ENCODE measurements around the gene OR6S1.
"Not testable (repeated sequence)": the region's sequence is repeated elsewhere in the genome, so short reads cannot be mapped to it uniquely, and the experiment has no call there.

The OR6S1 gene

DNA sequence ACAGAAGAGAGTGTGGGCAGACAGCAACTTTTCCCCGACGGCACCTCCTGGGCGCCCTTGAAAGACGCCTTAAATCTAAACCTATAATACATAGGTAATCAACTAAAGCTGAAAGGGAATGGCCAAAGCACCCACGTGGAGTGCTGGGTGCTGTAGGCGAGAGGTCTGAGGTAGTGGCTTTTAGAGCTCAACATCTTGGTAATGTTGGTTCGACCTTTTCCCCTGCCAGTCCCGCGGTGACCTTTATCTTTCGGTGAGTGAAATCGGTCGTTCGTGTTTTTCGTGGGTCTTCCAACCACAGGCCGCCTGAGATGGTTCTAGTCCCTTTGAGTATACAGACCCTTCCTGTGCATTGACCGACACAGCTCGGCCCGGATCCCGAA is 9.1 kb downstream of the OR6S1 start:
- no peak for DNase-seq (ENCODE audit: insufficient read length, low spot score)
- FAIRE-seq = no peak

DNA sequence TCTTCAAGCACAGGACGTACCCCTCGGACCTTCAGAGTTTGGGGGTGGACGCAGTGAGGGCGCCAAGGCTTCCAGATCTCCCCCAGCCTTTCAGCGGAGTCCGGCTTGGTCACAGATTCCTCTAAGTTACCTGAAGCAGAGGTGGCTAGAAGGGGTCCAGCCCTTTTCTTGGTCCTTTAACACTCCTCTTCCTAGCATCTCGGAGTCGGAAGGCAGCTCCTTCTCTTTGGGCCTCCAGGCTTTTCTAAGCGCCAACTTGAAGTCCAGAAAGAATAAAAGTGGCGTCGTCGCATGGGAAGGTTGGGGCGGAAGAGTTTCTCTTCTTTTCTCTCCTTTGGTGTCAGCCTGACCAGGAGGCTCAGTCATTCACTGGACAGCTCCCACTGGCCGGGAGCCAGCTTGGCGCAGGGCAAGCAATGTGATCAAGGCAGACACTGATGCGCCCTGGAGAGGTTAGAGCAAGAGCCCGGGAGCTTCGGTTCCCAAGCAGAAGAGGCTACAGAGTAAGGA is 9.6 kb downstream of the OR6S1 start:
- no peak for DNase-seq (ENCODE audit: insufficient read length, low spot score)
- FAIRE-seq = no peak

GRCh38 chr14:20631023-20631879 is 10.2 kb downstream of the OR6S1 start:
- DNase-seq (ENCODE audit: insufficient read length, low spot score) (no peak), FAIRE-seq (no peak)

GRCh38 chr14:20630340-20631022 is 11.0 kb downstream of the OR6S1 start:
- no peak for FAIRE-seq
- DNase-seq (ENCODE audit: insufficient read length, low spot score) = no peak

GRCh38 chr14:20628063-20628854 is 13.2 kb downstream of the OR6S1 start:
- no peak for DNase-seq (ENCODE audit: insufficient read length, low spot score)
- no peak for FAIRE-seq

GRCh38 chr14:20627346-20628027 is 14.0 kb downstream of the OR6S1 start:
- DNase-seq (ENCODE audit: insufficient read length, low spot score) = no peak
- no peak for FAIRE-seq

GRCh38 chr14:20626274-20626673 is 15.2 kb downstream of the OR6S1 start:
- DNase-seq (ENCODE audit: insufficient read length, low spot score) (no peak), FAIRE-seq (no peak)

GRCh38 chr14:20624495-20625070 is 16.9 kb downstream of the OR6S1 start:
- DNase-seq (ENCODE audit: insufficient read length, low spot score) = no peak

DNA sequence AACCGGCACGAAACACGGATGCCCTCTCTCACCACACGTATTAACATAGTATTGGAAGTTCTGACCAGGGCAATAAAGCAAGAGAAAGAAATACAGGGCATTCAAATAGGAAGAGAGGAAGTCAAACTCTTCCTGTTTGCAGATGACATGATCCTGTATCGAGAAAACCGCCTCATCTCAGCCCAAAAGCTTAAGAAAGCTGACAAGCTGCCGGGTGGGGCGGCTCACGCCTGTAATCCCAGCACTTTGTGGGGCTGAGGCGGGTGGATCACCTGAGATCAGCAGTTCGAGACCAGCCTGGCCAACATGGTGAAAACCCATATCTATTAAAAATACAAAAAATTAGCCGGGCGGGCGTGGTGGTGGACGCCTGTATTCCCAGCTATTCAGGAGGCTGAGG is 17.7 kb downstream of the OR6S1 start:
- DNase-seq (ENCODE audit: insufficient read length, low spot score) (no peak), FAIRE-seq (no peak)

More at GRCh38 chr14:20624495-20625070, 16.9 kb downstream of the OR6S1 start:
- FAIRE-seq = no peak

- DNase-seq (ENCODE audit: insufficient read length, low spot score) (no peak), FAIRE-seq (no peak)
Measured at GRCh38 chr14:20622816-20623291, 18.6 kb downstream of the OR6S1 start.

GRCh38 chr14:20620798-20621478 is 20.6 kb downstream of the OR6S1 start:
- no peak for FAIRE-seq

GRCh38 chr14:20619688-20620087 is 21.8 kb downstream of the OR6S1 start:
- DNase-seq (ENCODE audit: insufficient read length, low spot score); FAIRE-seq: not testable (repeated sequence)

More at GRCh38 chr14:20620798-20621478, 20.6 kb downstream of the OR6S1 start:
- no peak for DNase-seq (ENCODE audit: insufficient read length, low spot score)

- FAIRE-seq (no peak), DNase-seq (ENCODE audit: insufficient read length, low spot score) (no peak)
Measured at GRCh38 chr14:20618271-20618749, 23.2 kb downstream of the OR6S1 start.

GRCh38 chr14:20617138-20618003 is 24.1 kb downstream of the OR6S1 start:
- FAIRE-seq = no peak
- no peak for DNase-seq (ENCODE audit: insufficient read length, low spot score)

DNA sequence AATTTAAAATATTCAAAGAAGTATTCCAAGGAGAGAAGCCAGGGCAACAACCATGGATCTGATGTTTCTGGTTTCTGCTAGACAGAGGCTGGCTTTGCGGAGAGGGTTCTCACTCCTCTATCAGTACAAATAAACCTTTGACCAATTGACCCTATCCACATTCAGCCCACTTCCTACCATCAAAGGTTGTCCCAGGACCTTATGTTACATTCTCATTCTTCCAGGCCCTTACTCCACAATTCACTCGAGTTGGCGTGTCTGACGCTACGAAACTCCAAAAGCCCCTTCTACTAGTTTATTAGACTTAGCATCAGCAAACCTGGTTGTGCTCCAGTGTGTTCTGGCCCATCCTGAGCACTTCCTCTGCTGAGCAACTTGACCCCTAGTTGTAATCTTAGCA is 25.5 kb downstream of the OR6S1 start:
- FAIRE-seq (no peak), DNase-seq (ENCODE audit: insufficient read length, low spot score) (no peak)

GRCh38 chr14:20614038-20614840 is 27.3 kb downstream of the OR6S1 start:
- FAIRE-seq (no peak), DNase-seq (ENCODE audit: insufficient read length, low spot score) (no peak)
